Vagina (tissue), 2 donors: Measurements from ENCODE around the gene RNASEL.

Source experiments
- POLR2A ChIP-seq, 2 donors: fragments of 450-650 bp; IDR thresholded peaks; one replicate each; pipeline ENCODE4 v1.6.1; 2017; ENCODE audit warnings: antibody characterized with exemption in 2 of 2, mild to moderate bottlenecking in 2 of 2, moderate library complexity in 2 of 2
- POLR2AphosphoS5 ChIP-seq, 2 donors: sonication (generic); formaldehyde crosslinking; IDR thresholded peaks; one replicate each; pipeline ENCODE4 v1.9.0; 2017; ENCODE audit warnings: antibody characterized with exemption in 2 of 2, mild to moderate bottlenecking in 2 of 2, low read depth in 1 of 2; ENCODE audit not compliant: insufficient read depth in 1 of 2
- TF ChIP-seq, protein P1 (sequence below), 3 experiments: fragments of 450-650 bp in 2 of 3; fragments of 200-600 bp in 1 of 3; sonication (generic) in 1 of 3; IDR thresholded peaks; one replicate each; pipeline ENCODE4 v1.5.1; 2017 to 2019; ENCODE audit warnings: antibody characterized with exemption in 3 of 3, mild to moderate bottlenecking in 2 of 3, moderate library complexity in 2 of 3

- TF ChIP-seq, protein P1, sequence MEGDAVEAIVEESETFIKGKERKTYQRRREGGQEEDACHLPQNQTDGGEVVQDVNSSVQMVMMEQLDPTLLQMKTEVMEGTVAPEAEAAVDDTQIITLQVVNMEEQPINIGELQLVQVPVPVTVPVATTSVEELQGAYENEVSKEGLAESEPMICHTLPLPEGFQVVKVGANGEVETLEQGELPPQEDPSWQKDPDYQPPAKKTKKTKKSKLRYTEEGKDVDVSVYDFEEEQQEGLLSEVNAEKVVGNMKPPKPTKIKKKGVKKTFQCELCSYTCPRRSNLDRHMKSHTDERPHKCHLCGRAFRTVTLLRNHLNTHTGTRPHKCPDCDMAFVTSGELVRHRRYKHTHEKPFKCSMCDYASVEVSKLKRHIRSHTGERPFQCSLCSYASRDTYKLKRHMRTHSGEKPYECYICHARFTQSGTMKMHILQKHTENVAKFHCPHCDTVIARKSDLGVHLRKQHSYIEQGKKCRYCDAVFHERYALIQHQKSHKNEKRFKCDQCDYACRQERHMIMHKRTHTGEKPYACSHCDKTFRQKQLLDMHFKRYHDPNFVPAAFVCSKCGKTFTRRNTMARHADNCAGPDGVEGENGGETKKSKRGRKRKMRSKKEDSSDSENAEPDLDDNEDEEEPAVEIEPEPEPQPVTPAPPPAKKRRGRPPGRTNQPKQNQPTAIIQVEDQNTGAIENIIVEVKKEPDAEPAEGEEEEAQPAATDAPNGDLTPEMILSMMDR (IDR thresholded peaks at IDR 0.05) = no peak
- TF ChIP-seq POLR2A (IDR thresholded peaks at IDR 0.05) (no peak), POLR2AphosphoS5 (IDR thresholded peaks at IDR 0.05; ENCODE audit: insufficient read depth in 1 of 2, low read depth in 1 of 2) (no peak)
These were observed 32.9 kb upstream of the RNASEL start for GRCh38 chr1:182621906-182622305.
